Kasumi-1 (cell line): Measurements from ENCODE around the gene PRKACB.
A peak's percentile ranks its signal among the peaks of the same experiment; 100 is the strongest.
"Not testable (repeated sequence)": the region's sequence is repeated elsewhere in the genome, so short reads cannot be mapped to it uniquely, and the experiment has no call there.

Experiments used
- DNase-seq, 2 experiments: peaks; one replicate each; lab custom pipeline; 2025; lab: John Stamatoyannopoulos, UW

Gene PRKACB

GRCh38 chr1:84223751-84224432, 79.8 kb downstream of the PRKACB start:
- no peak for DNase-seq

GRCh38 chr1:84224905-84225304, 80.8 kb downstream of the PRKACB start:
- DNase-seq = no peak

- peak; percentile 87 to 93 for DNase-seq
Observed at GRCh38 chr1:84225646-84226045, 81.6 kb downstream of the PRKACB start.

GRCh38 chr1:84232676-84233075, 88.6 kb downstream of the PRKACB start:
- DNase-seq = not testable (repeated sequence)

GRCh38 chr1:84236256-84236655, 92.2 kb downstream of the PRKACB start:
- DNase-seq = peak; percentile 35 to 57

GRCh38 chr1:84242641-84243040, 98.6 kb downstream of the PRKACB start:
- DNase-seq = no peak

GRCh38 chr1:84245563-84245962, 101.5 kb downstream of the PRKACB start:
- no peak for DNase-seq

- no peak for DNase-seq
Observed at GRCh38 chr1:84246213-84246612, 102.1 kb downstream of the PRKACB start.

- no peak for DNase-seq
Observed at GRCh38 chr1:84247425-84248220, 103.6 kb downstream of the PRKACB start.

GRCh38 chr1:84250668-84251067, 106.6 kb downstream of the PRKACB start:
- no peak for DNase-seq

GRCh38 chr1:84253036-84253435, 109.0 kb downstream of the PRKACB start:
- DNase-seq = no peak

GRCh38 chr1:84253891-84254290, 109.8 kb downstream of the PRKACB start:
- peak; percentile 10 to 23 for DNase-seq

- no peak for DNase-seq
Observed at GRCh38 chr1:84254703-84255238, 110.7 kb downstream of the PRKACB start.

- DNase-seq = no peak
Observed at GRCh38 chr1:84255582-84255981, 111.5 kb downstream of the PRKACB start.

- no peak for DNase-seq
Observed at GRCh38 chr1:84257617-84258016, 113.5 kb downstream of the PRKACB start.

GRCh38 chr1:84259376-84259775, 115.3 kb downstream of the PRKACB start:
- DNase-seq = no peak

GRCh38 chr1:84259989-84260388, 115.9 kb downstream of the PRKACB start:
- no peak for DNase-seq

GRCh38 chr1:84260852-84261518, 116.9 kb downstream of the PRKACB start:
- no peak for DNase-seq

- DNase-seq = no peak
Observed at GRCh38 chr1:84264961-84265360, 120.9 kb downstream of the PRKACB start.

GRCh38 chr1:84265867-84266266, 121.8 kb downstream of the PRKACB start:
- DNase-seq = no peak

GRCh38 chr1:84266748-84267147, 122.7 kb downstream of the PRKACB start:
- no peak for DNase-seq

- DNase-seq = no peak
Observed at GRCh38 chr1:84267476-84267875, 123.4 kb downstream of the PRKACB start.

GRCh38 chr1:84268346-84268745, 124.3 kb downstream of the PRKACB start:
- no peak for DNase-seq
